BE2C (cell line): Measurements from ENCODE around the gene ZNF423.

Experiments used
- DNase-seq: peaks from one replicate; pipeline ENCODE4 v3.0.0-alpha.2; 2020
- H3K27me3 ChIP-seq: fragments of 250-450 bp; sonication (Bioruptor Pico); 2 replicates; pipeline ENCODE4 v1.5.1; 2020; ENCODE audit warnings: mild to moderate bottlenecking
- H3K36me3 ChIP-seq: fragments of 250-450 bp; sonication (Bioruptor Pico); 2 replicates; pipeline ENCODE4 v1.5.1; 2020; ENCODE audit warnings: mild to moderate bottlenecking
- H3K4me1 ChIP-seq: fragments of 250-450 bp; sonication (Bioruptor Pico); 2 replicates; pipeline ENCODE4 v1.5.1; 2020
- H3K4me3 ChIP-seq: 2 replicates; pipeline ENCODE4 v1.5.1; 2011; ENCODE audit warnings: low read depth, low read length
- H3K9me3 ChIP-seq: fragments of 250-450 bp; sonication (Bioruptor Pico); 2 replicates; pipeline ENCODE4 v1.5.1; 2020
- CTCF ChIP-seq: IDR thresholded peaks from 2 replicates; pipeline ENCODE4 v1.5.1; 2012; ENCODE audit warnings: mild to moderate bottlenecking, low read depth, low read length

Gene ZNF423

DNA sequence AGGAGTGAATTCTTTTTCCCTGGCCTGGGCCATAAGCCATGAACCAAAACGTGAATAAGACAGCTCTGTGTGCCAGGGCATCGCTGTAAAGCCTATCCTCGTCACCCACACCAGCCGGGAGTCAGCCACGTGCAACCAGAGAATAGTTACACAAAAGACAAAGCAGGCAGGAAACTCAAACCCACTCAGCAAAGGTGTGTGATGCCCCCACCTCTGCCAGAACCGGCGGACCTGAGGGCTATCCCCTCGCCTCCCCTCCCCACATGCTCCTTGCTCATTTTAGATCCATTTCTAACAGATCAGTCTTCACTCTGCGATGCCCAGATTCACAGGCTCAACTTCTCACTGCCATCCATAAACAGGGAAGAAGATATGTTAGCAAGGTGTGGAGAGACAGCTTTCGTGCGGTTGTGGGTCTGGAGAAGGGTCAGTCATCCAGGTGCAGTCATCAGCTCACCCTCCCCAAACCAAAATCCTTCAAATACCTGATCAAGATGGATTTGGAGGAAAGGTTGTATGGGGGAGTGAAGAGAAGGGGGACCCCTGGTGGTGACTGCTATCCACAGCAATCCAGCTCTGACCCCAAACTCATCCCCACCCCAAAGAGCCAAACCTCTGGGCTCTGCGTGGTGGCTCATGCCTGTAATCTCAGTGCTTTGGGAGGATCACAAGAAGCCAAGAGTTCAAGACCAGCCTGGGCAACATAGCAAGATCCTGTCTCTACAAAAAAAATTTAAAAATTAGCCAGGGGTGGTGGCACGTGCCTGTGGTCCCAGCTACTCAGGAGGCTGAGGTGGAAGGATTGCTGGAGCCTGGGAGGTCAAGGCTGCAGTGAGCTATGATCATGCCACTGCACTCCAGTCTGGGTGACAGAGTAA, 263.1 kb downstream of the ZNF423 start:
- peaks cover 26% of the 10 kb centered on the region for H3K4me1 ChIP-seq
- peak; percentile 56 for DNase-seq

DNA sequence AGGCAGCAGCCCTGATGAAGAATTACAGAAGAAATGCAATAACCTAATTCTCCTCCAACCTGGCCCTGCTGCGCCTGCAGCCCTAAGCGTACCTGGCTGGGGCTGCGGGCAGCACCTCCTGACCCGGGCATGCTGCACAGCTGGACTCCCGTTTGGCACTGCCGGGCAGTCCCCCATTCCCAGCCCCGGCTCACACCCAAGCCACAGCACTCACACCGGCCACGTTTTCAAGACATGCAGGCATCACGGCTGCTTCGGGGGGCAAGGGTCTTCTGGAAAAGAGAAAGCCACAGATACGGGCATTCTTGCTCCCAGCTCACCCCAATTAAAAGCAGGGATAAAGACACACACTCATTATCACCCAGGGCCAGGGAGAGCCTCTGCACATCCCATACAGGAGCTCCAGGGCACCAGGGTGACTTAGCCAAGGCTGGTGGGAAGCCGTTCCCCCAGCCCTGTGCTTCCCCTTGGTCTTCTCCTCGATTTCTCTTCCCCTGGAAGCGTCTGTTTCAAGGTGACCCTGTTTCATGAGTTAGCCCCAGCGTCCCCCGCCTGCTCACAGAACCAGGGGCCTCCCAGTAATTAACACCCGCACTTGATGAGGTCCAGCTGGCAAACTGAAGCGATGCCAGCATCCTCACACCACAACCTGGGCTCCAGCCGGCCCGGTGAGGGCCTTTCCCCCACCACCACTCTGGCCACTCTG, 265.6 kb downstream of the ZNF423 start:
- no peaks in the 10 kb centered on the region for H3K36me3 ChIP-seq
- DNase-seq = no peak
- no peak for TF ChIP-seq CTCF
- H3K4me1 ChIP-seq = peaks cover 12% of the 10 kb centered on the region
- H3K27me3 ChIP-seq = no peaks in the 10 kb centered on the region
- no peaks in the 10 kb centered on the region for H3K9me3 ChIP-seq
- H3K4me3 ChIP-seq = no peak overlapping the region

More for the DNA sequence above, 263.1 kb downstream of the ZNF423 start:
- Histone ChIP-seq H3K27me3 (no peaks in the 10 kb centered on the region), H3K9me3 (no peaks in the 10 kb centered on the region), H3K4me3 (no peak overlapping the region), H3K36me3 (no peaks in the 10 kb centered on the region)
- TF ChIP-seq CTCF = peak; percentile 96

DNA sequence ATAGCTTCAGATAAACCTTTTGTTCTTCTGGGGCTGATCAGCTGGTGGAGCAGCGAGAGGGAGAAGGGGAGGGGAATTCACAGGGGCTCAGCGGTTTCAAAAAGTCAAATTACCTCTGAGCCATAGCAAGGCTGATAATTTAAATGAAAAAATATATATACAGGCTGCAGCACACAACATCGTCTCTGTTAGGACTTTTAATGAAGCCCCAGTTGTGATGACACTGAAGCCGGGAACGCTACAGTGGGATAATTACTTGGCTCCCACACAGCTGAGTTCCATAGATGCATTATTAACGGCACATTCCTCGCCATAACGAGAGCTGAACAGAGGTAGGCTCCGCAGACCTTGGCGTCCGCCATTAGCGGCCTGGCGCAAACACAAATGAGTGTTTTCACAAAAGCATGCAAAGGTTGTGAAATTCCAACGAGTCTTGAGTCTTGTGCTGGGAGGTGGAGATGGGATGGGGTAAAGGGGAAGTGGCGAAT, 266.3 kb downstream of the ZNF423 start:
- no peaks in the 10 kb centered on the region for H3K36me3 ChIP-seq

DNA sequence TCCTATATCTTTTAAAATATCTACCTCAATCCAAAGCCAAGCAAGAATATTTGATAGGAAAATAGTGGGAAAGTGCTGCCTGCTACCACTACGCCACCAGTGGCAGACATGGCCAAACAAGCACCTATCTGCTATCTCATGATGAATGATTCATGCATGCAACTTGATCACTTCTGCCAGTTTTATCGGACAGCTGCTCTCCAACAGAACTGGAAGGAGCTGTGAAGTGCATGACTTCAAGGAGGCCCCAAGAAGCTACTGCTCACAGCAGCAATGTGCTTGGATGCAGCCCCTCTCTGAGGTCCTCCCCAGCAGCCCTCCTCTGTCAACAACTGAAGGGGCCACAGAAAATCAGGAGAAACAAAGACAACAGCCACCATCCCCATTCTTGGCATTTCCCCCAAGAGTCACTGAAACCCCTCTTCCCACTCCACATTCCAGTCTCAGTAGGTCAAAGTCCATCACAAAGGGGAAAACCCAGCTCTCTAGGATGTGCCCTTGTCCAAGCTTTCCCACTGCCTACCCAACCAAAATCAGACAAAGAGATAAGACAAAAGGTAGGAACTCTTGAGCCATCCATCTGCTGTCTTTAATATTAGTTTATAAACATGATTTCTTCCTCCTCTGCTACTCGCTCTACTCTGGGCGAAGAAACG, 267.1 kb downstream of the ZNF423 start:
- Histone ChIP-seq H3K4me1 (no peaks in the 10 kb centered on the region; the same call in 1 of the 2 replicates), H3K4me3 (no peak overlapping the region), H3K9me3 (no peaks in the 10 kb centered on the region), H3K36me3 (no peaks in the 10 kb centered on the region), H3K27me3 (no peaks in the 10 kb centered on the region)
- DNase-seq = no peak
- no peak for TF ChIP-seq CTCF

More for the DNA sequence above, 266.3 kb downstream of the ZNF423 start:
- DNase-seq = no peak
- no peak overlapping the region for H3K4me3 ChIP-seq
- H3K9me3 ChIP-seq = no peaks in the 10 kb centered on the region
- peaks cover 5% of the 10 kb centered on the region for H3K4me1 ChIP-seq
- no peak for TF ChIP-seq CTCF
- no peaks in the 10 kb centered on the region for H3K27me3 ChIP-seq

GRCh38 chr16:49588026-49588425, 267.9 kb downstream of the ZNF423 start:
- no peak for TF ChIP-seq CTCF
- H3K9me3 ChIP-seq = no peaks in the 10 kb centered on the region
- DNase-seq = no peak
- no peaks in the 10 kb centered on the region; the same call in 1 of the 2 replicates for H3K4me1 ChIP-seq
- no peak overlapping the region for H3K4me3 ChIP-seq
- H3K36me3 ChIP-seq = no peaks in the 10 kb centered on the region
- H3K27me3 ChIP-seq = no peaks in the 10 kb centered on the region
